OCI-LY1 (cell line): ENCODE data around the gene PGLYRP1.

Experiments used
- EZH2 ChIP-seq: fragments of 200-600 bp; sonication (generic), shearing (Covaris generic); IDR thresholded peaks from 2 replicates; pipeline ENCODE4 v1.8.0; 2017; ENCODE audit warnings: borderline replicate concordance, mixed run types, mild to moderate bottlenecking, antibody characterized with exemption, low read length, moderate library complexity, mixed read lengths
- TF ChIP-seq, protein P1 (sequence below): fragments of 200-600 bp; sonication (generic), shearing (Covaris generic); IDR thresholded peaks from 2 replicates; pipeline ENCODE4 v1.5.1; 2017; ENCODE audit warnings: mild to moderate bottlenecking, antibody characterized with exemption, low read length, moderate library complexity, mixed read lengths

DNA sequence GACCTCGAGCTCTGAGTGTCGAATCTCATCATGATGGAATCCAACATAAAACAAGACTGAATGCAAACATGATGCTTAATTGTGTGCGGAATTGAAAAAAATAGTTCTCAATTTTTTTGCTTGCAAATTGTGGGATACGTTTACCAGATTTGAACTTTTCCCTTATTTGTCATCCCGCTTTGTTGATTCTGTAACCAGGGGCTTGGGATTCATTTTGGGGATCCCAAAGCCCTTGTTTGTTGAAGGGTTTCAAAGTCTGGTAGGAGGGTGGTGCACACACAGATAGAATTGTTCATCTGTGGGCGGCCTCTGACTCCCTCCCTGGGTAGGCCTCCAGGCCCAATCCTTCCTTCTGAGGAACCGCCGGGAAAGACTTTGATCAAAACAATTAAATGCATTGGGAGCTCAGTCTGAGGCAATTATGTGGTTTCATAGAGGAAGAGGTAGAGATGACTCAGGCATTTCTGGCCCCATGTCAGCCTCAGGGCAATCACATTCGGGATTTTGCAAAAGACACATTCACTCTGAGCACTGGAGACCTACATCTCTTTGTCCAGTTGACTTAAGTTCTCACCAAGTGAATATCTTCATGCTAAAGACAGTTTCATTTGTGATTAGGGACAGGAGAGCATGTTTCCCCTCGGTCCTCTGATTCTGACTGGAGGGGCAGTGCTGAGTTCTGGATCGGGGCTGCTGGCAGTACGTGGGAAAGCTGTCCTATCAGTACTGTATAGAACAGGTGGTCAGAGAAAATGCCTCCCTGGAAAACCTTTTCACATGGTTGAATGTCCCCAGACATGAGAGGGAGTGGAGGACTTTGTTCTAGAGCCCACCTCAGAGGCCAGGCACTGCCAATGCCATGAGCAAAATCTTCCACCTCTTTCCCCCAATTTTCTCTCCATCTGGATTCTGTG is 45.7 kb upstream of the PGLYRP1 start:
- TF ChIP-seq, protein P1, sequence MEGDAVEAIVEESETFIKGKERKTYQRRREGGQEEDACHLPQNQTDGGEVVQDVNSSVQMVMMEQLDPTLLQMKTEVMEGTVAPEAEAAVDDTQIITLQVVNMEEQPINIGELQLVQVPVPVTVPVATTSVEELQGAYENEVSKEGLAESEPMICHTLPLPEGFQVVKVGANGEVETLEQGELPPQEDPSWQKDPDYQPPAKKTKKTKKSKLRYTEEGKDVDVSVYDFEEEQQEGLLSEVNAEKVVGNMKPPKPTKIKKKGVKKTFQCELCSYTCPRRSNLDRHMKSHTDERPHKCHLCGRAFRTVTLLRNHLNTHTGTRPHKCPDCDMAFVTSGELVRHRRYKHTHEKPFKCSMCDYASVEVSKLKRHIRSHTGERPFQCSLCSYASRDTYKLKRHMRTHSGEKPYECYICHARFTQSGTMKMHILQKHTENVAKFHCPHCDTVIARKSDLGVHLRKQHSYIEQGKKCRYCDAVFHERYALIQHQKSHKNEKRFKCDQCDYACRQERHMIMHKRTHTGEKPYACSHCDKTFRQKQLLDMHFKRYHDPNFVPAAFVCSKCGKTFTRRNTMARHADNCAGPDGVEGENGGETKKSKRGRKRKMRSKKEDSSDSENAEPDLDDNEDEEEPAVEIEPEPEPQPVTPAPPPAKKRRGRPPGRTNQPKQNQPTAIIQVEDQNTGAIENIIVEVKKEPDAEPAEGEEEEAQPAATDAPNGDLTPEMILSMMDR, result no peak
- no peak for TF ChIP-seq EZH2
